ENCODE results near the gene TMTC4.
A peak's percentile ranks its signal among the peaks of the same experiment; 100 is the strongest.
"Not testable (repeated sequence)": the region's sequence is repeated elsewhere in the genome, so short reads cannot be mapped to it uniquely, and the experiment has no call there.

The TMTC4 gene, protein sequence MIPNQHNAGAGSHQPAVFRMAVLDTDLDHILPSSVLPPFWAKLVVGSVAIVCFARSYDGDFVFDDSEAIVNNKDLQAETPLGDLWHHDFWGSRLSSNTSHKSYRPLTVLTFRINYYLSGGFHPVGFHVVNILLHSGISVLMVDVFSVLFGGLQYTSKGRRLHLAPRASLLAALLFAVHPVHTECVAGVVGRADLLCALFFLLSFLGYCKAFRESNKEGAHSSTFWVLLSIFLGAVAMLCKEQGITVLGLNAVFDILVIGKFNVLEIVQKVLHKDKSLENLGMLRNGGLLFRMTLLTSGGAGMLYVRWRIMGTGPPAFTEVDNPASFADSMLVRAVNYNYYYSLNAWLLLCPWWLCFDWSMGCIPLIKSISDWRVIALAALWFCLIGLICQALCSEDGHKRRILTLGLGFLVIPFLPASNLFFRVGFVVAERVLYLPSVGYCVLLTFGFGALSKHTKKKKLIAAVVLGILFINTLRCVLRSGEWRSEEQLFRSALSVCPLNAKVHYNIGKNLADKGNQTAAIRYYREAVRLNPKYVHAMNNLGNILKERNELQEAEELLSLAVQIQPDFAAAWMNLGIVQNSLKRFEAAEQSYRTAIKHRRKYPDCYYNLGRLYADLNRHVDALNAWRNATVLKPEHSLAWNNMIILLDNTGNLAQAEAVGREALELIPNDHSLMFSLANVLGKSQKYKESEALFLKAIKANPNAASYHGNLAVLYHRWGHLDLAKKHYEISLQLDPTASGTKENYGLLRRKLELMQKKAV

GRCh38 chr13:100674572-100674871 lies at the start of gene TMTC4:
TSS of gene TMTC4 (minus strand) at chr13:100674795. CDS start at chr13:100670362, 4,433 bp downstream.
- DNase-seq, result no peak

GRCh38 chr13:100722517-100722916 lies 47.9 kb upstream of the TMTC4 start:
- no peak for DNase-seq

- peak; percentile 55 to 66 for DNase-seq
Measured at GRCh38 chr13:100721885-100722512, 47.4 kb upstream of the TMTC4 start.

DNA sequence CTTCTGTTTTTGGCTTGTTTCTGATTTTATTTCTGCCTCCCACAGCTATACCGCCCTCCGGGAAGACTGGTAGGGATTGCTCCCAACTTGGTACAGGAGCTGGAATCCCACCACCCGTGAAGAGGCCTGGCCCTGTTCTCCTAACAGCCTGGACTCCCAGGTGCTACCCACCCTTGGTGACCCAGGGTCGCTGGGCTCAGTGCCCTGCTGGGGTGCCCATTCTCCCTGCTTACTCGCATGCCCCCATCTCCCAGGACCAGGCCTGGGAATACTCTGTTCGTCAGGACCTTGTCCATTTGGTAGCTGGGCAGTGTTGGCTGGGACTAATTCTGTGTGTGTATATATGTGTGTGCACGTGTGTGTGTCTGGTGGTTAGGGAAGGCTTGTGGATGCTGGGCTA lies 41.0 kb upstream of the TMTC4 start:
- DNase-seq, result no peak

GRCh38 chr13:100714478-100714877 lies 39.9 kb upstream of the TMTC4 start:
- DNase-seq, result no peak

DNA sequence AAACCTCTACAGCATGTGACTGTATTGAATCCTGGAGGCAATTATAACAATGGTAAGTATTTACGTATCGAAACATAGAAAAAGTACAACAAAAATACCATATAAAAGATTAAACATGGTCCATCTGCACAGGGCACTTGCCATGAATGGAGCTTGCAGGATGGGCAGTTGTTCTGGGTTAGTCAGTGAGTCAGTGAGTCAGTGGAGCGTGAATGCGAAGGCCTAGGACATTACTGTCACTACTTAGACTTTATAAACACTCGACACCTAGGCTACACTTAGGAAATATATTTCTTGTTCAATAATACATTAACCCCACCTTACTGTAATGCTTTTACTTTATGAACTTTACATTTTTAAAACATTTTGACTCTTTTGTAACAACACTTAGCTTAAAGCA lies 35.6 kb upstream of the TMTC4 start:
- DNase-seq, result no peak

DNA sequence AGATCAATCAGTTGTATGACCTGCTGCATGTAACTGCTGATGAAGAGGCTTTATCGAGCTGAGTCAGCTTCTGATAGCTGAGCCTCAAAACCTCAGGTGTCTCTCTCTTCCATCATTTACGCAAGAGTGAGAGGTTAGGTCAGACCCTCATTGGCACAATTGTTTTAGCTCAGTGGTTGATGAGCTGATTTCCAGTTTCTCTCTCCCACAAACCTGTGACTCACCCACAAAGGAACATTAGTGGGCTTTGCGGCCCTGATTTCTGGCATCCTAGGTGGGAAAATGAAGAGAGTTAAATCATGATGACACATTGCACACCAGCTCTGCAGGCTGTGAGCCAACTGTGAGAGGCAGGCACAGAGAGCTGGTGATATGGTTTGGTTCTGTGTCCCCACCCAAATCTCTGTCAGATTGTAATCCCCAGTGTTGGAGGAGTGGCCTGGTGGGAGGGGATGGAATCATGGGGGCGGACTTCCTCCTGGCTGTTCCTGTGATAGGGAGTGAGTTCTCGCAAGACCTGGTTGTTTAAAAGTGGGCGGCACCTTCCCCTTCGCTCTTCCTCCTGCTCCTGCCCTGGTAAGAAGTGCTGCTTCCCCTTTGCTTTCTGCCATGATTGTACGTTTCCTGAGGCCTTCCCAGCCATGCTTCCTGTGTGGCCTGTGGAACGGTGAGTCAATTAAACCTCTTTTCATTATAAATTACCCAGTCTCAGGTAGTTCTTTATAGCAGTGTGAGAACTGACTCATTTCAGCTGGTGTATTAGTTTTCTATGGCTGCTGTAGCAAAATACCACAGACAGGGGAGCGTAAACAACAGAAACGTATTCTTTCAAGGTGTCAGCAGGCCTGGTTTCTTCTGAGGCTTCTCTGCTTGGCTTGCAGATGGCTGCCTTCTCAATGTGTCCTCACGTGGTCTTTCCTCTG lies 33.5 kb upstream of the TMTC4 start:
- DNase-seq, result peak; percentile 42 to 46

DNA sequence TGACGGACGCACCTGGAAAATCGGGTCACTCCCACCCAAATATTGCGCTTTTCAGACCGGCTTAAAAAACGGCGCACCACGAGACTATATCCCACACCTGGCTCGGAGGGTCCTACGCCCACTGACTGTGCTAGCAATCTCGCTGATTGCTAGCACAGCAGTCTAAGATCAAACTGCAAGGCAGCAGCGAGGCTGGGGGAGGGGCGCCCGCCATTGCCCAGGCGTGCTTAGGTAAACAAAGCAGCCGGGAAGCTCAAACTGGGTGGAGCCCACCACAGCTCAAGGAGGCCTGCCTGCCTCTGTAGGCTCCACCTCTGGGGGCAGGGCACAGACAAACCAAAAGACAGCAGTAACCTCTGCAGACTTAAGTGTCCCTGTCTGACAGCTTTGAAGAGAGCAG lies 23.7 kb upstream of the TMTC4 start:
- DNase-seq, result not testable (repeated sequence)

DNA sequence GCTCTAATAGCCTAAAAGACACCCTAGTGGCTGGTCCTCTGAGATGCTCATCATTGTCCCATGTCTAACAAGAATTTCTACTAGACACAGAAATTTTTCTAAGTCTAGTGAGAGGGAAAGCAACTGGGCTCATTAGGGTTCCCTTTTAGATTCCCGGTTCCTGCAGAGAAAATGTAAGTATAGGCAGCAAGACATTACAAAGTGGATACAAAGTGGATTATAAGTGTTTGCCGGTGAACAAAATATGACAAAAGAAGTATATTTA lies 20.8 kb upstream of the TMTC4 start:
- DNase-seq, result no peak

DNA sequence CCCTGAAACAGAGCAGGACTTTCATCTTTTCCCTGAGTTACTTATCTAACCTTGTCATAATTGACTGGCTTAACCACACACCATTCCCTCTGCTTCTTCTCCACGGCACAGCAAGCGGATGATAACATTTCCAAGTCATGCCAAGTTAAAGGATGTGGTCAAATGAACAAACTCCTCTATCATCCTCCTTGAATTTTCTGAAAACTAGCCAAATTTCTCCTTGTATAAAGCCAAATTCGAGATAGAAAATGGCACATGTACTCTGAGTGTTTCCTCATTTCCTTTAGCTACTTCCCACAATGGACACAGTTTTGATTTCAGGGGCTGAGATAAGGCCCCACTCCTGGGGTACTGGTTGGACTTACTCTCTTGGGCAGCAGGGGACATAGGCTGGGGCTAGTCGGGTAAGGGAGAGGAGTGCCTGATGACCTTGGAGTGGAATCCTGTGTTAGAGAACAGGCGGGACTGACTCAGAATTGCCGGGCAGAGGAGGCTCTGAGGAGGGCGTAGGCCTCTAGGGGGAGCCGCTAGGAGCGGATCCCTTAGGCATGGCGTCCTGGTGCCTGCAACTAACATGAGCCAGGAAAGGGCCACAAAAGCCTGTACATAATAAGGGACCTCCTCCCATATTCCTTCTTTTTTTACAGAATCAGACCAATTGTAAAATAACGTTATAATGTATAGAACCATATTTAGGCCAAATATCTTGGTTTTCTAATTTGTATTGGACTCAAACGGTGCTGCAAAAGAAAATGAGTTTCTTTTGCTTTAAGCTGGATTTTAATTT lies 20.3 kb upstream of the TMTC4 start:
- peak in 1 of 2 experiments; percentile 31 for DNase-seq

- DNase-seq, result no peak
Measured at GRCh38 chr13:100689191-100689590, 14.6 kb upstream of the TMTC4 start.

GRCh38 chr13:100680131-100680530 lies 5.5 kb upstream of the TMTC4 start:
- DNase-seq, result no peak

DNA sequence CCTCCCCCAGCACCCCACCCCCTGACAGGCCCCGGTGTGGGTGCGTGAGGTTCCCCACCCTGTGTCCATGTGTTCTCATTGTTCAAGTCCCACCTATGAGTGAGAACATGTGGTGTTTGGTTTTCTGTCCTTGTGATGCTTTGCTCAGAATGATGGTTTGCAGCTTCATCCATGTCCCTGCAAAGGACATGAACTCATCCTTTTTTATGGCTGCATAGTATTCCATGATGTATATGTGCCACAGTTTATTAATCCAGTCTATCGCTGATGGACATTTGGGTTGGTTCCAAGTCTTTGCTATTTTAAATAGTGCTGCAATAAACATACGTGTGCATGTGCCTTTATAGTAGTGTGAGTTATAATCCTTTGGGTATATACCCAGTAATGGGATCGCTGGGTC lies 2.5 kb upstream of the TMTC4 start:
- DNase-seq, result not testable (repeated sequence)

GRCh38 chr13:100675661-100676129 lies 1.1 kb upstream of the TMTC4 start:
- no peak for DNase-seq

- peak; percentile 100 for DNase-seq
Measured at GRCh38 chr13:100674872-100675660, 471 bp upstream of the TMTC4 start.

DNA sequence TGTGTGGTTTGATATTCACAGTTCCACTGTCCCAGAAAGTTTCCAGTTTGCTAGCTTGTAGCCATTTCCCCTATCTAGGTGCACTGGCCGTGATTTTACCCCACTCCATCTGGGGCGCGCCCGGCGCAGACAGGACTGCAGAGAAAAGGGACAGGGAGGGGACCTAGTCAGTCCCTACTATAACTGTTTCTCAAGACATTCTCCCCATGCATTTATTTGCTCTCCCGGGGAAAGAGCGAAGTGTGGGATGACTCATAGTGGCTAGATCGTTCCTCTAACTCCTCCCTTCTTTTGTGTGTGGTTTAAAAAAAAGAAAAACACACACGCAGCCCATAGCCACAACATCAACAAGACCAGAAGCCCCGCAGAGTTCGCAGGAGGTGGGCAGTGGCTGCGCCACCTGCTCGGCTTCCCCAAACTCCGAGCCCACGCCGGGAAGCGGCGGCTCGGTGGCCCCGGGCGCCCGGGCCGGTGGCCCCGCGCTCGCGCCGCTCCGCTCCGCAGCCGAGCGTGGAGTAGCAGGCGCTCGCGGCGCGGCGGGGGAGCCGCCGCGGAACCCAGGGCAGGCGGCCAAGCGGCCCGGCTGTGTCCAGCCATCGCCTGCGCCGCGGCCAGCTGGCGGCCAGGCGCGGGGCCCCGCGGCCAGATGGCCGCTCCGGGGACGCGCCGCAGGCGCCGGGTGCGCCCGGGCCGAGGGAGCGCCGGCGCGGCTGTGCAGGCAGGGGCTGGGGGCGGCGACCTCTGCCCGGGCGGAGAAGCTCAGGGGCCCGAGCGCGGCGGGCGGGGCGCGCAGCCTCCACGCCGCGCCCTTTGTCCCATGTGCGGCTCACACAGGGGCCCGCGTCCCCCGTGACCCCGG lies 653 bp downstream of the TMTC4 start:
- DNase-seq, result peak; percentile 58 to 64

DNA sequence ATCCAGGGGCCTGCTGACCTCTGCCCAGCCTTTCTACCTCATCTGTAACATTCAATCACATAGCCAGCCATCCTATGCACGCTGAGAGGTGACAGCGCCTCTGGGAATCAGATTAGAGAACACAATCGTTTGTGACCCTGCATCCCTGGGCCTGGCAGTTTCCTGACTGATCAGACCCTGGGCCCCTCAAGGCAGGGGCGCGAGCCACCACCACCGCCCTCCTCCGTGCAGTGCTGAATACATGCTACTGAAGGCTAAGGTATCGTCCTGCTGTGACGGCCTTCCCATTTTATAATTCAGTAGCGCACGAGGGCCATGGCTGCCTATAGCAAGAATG lies 1.3 kb downstream of the TMTC4 start:
- DNase-seq, result no peak

DNA sequence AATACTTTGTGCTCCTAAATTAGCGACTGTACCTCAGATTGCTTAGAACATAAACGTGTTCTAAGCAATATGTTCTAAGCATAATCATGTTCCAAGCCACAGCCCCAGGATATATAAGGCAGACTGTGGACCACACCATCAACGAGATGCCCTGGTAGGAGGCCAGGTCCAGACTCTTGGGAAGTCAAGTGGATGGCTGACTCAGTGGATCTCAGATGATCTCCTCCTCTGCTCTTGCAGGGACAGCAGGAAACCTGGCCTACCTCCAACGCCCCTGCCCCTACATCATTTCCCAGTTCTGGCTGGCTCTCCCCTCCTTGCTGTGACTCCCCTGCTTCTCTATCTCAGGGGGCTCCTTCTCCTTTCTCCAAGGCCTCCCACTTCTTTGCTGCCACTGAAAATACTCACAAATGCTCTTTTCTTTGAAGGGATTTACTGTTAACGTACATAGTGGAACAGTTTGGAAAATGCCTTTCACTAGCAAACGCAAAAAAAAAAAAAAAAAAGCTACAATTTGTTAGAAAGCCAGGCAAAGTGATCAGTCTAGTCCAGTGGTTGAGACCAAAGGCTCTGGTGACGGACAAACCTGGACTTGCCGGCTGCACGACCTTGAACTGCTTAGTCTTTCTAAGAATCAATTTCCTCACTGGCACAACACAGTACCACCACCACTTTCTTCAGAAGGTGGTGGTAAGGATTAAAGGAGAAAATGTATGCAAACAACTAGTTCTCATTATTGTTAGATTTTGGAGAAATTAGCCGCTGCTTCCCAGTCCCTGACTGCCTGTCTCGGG lies 3.0 kb downstream of the TMTC4 start:
- DNase-seq, result no peak

DNA sequence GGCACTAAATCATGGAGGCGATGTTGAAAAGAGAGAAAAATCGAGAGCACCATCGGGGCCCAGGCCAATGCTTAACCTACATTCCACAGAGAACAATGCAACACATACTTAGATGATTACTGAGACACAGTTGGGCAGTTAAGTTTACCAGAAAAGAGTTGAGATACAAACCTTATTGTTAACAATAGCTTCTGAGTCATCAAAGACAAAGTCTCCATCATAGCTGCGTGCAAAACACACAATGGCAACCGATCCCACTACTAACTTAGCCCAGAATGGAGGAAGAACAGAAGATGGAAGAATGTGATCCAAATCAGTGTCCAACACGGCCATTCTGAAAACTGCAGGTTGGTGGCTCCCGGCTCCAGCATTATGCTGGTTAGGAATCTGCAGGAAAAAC lies 6.2 kb downstream of the TMTC4 start:
- DNase-seq, result no peak

DNA sequence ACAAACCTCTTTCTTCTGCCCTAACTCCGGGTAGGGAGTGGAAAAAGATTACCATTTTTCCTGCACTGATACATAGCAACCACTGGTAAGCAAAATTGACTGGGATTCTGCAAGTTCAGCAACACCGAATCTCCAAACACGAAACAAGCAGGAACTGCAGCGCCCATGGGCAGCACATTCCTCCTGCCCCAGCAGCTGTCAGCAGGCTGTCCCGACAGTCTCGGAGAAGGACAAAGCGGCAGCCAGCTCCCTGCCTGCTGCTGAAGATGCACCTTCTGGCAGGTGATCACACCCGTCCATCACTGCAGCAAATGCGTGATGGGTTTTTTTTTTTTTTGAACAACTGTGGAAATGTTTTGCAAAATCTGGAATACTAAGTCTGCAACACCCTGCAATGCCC lies 6.7 kb downstream of the TMTC4 start:
- no peak for DNase-seq

All from activated T-cell treated with anti-CD3 and anti-CD28 coated beads, Interleukin-2, amount 50 U/mL, for 48 hours (primary cell).